ENCODE results near the gene PRPS2. TPM values are rescaled to one million over a fixed set of nuclear protein-coding genes. Genes with fewer than 3 reads are reported as not detected.

PRPS2 gene
- total and polyA plus RNA-seq, 2 donors (not counting 3 experiments of a cell fraction or from before 2014, with no cell fraction given), result 15.9 to 36.7 TPM

DNA sequence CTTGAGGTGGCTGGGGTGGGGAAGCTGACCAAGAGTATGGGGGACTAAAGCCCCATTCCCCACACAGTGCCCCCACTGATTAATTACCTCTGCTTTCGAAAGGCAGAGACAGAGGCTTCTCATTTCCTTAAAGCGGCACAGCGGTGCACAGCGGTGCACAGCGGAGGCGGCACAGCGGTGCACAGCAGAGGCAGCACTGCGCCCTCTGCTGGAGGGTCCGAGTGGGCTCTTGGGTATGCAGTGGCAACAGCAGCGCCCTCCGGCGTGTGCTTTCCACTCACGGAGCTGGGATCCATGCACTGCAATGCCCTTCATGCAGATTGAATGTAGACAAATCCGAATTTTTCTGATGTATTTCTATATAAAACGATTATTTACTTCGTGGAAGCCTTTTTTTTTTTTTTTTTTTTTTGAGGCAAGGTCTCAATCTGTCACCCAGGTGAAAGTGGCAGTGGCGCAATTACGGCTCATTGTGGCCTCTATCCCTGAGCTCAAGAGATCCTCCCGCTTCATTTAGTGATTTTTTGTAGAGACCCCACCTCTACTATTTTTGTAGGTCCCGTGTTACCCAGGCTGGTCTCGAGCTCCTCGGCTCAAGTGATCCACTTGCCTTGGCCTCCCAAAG lies 19.7 kb upstream of the PRPS2 start:
- Histone ChIP-seq H3K9me3 (replicated peaks; ENCODE audit: control insufficient read depth, insufficient read depth, low read length) (no peaks in the 10 kb centered on the region), H4K20me1 (replicated peaks; ENCODE audit: control insufficient read depth, extremely low read depth, insufficient read depth, low read length) (no peaks in the 10 kb centered on the region), H3K4me1 (ENCODE audit: control insufficient read depth, extremely low read depth, insufficient read depth, low read length) (no peaks in the 10 kb centered on the region), H3K27me3 (ENCODE audit: control insufficient read depth in 2 of 2, insufficient read depth in 2 of 2, low read length in 2 of 2) (peaks cover 1 to 3% of the 10 kb centered on the region in 2 experiments), H3K9ac (replicated peaks; ENCODE audit: extremely low read depth, insufficient read depth, low read length) (no peak overlapping the region), H3K9me1 (replicated peaks; ENCODE audit: control insufficient read depth, extremely low read depth, insufficient read depth, low read length) (no peaks in the 10 kb centered on the region), H2AFZ (ENCODE audit: low read depth, low read length) (no peak overlapping the region), H3K36me3 (ENCODE audit: control insufficient read depth in 2 of 2, extremely low read depth in 1 of 2, insufficient read depth in 2 of 2, low read length in 2 of 2) (no peaks in the 10 kb centered on the region), H3K79me2 (ENCODE audit: control insufficient read depth, insufficient read depth, low read length) (no peaks in the 10 kb centered on the region), H3K4me2 (ENCODE audit: insufficient read depth, low read length) (no peak overlapping the region), H3K27ac (ENCODE audit: insufficient read depth, low read depth, low read length) (no peak overlapping the region), H3K4me3 (replicated peaks in 1 of 3; ENCODE audit: insufficient read depth in 1 of 3, low read depth in 1 of 3, low read length in 3 of 3) (no peak overlapping the region)
- ChIA-PET CTCF (interaction anchor here (0.6 to 5.0 kb wide), 13 partner anchors 10 to 1380 kb away, joined by 3 to 51 read pairs (median 5); partner anchors contain the start of gene PRPS2), POLR2A (no interaction called here)
- BruUV-seq (replicated peaks), result no TSS peak
- DNase-seq (ENCODE audit: low read depth, low spot score), result peak; percentile 33
- FAIRE-seq, result no peak
- intact Hi-C loops (cut with micrococcal nuclease), result loop anchor here (1.0 kb wide), 1 partner anchor 69 kb away; no protein-coding TSS in a partner anchor
- dilution Hi-C loops (cut with MboI; ENCODE audit: extremely low pct_ligation_motif_present, low sequenced_read_pairs), result no loop called here
- TF ChIP-seq MYC (IDR thresholded peaks at IDR 0.05; ENCODE audit: low read depth, low read length) (no peak), FOS (IDR thresholded peaks at IDR 0.05; ENCODE audit: borderline replicate concordance, insufficient read depth, low read length) (no peak)
- TF ChIP-seq, protein P1, sequence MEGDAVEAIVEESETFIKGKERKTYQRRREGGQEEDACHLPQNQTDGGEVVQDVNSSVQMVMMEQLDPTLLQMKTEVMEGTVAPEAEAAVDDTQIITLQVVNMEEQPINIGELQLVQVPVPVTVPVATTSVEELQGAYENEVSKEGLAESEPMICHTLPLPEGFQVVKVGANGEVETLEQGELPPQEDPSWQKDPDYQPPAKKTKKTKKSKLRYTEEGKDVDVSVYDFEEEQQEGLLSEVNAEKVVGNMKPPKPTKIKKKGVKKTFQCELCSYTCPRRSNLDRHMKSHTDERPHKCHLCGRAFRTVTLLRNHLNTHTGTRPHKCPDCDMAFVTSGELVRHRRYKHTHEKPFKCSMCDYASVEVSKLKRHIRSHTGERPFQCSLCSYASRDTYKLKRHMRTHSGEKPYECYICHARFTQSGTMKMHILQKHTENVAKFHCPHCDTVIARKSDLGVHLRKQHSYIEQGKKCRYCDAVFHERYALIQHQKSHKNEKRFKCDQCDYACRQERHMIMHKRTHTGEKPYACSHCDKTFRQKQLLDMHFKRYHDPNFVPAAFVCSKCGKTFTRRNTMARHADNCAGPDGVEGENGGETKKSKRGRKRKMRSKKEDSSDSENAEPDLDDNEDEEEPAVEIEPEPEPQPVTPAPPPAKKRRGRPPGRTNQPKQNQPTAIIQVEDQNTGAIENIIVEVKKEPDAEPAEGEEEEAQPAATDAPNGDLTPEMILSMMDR (IDR thresholded peaks at IDR 0.05; ENCODE audit: extremely low read depth in 1 of 2, insufficient read depth in 1 of 2, low read depth in 1 of 2, low read length in 2 of 2), result peak; percentile 77 to 91

GRCh38 chrX:12777670-12778069 lies 13.5 kb upstream of the PRPS2 start:
- no TSS peak for BruUV-seq (replicated peaks)
- Histone ChIP-seq H4K20me1 (replicated peaks; ENCODE audit: control insufficient read depth, extremely low read depth, insufficient read depth, low read length) (no peaks in the 10 kb centered on the region), H3K4me3 (replicated peaks in 1 of 3; ENCODE audit: insufficient read depth in 1 of 3, low read depth in 1 of 3, low read length in 3 of 3) (no peak overlapping the region), H3K27me3 (ENCODE audit: control insufficient read depth in 2 of 2, insufficient read depth in 2 of 2, low read length in 2 of 2) (peaks cover 0 to under 1% of the 10 kb centered on the region in 2 experiments), H3K4me2 (ENCODE audit: insufficient read depth, low read length) (no peak overlapping the region), H3K4me1 (ENCODE audit: control insufficient read depth, extremely low read depth, insufficient read depth, low read length) (no peaks in the 10 kb centered on the region), H3K36me3 (ENCODE audit: control insufficient read depth in 2 of 2, extremely low read depth in 1 of 2, insufficient read depth in 2 of 2, low read length in 2 of 2) (no peaks in the 10 kb centered on the region), H3K9me3 (replicated peaks; ENCODE audit: control insufficient read depth, insufficient read depth, low read length) (no peaks in the 10 kb centered on the region), H2AFZ (ENCODE audit: low read depth, low read length) (no peak overlapping the region), H3K9me1 (replicated peaks; ENCODE audit: control insufficient read depth, extremely low read depth, insufficient read depth, low read length) (no peaks in the 10 kb centered on the region), H3K27ac (ENCODE audit: insufficient read depth, low read depth, low read length) (no peak overlapping the region), H3K79me2 (ENCODE audit: control insufficient read depth, insufficient read depth, low read length) (no peaks in the 10 kb centered on the region), H3K9ac (replicated peaks; ENCODE audit: extremely low read depth, insufficient read depth, low read length) (no peak overlapping the region)
- ChIA-PET POLR2A (no interaction called here), CTCF (no interaction called here)
- intact Hi-C loops (cut with micrococcal nuclease) (no loop called here), dilution Hi-C loops (cut with MboI; ENCODE audit: extremely low pct_ligation_motif_present, low sequenced_read_pairs) (no loop called here)
- TF ChIP-seq, protein P1 (IDR thresholded peaks at IDR 0.05; ENCODE audit: extremely low read depth in 1 of 2, insufficient read depth in 1 of 2, low read depth in 1 of 2, low read length in 2 of 2), result no peak
- TF ChIP-seq MYC (IDR thresholded peaks at IDR 0.05; ENCODE audit: low read depth, low read length) (no peak), POLR2AphosphoS5 (IDR thresholded peaks at IDR 0.05; ENCODE audit: insufficient read depth, low read depth, low read length) (no peak)
- no peak for FAIRE-seq
- DNase-seq (ENCODE audit: low read depth, low spot score), result no peak

Measured in endothelial cell of umbilical vein (primary cell).